Astrocyte (in vitro differentiated cells and primary cell): ENCODE measurements around the gene ATP1B1.

Experiments used
- CTCF ChIP-seq: IDR thresholded peaks from 2 replicates; pipeline ENCODE4 v1.5.1; 2011; ENCODE audit warnings: low read depth, mild to moderate bottlenecking, inconsistent platforms, low read length, moderate library complexity; ENCODE audit not compliant: insufficient read depth
- EZH2 ChIP-seq: IDR thresholded peaks from 2 replicates; pipeline ENCODE4 v1.6.1; 2012; ENCODE audit warnings: mild to moderate bottlenecking, low read length, inconsistent platforms; ENCODE audit not compliant: insufficient read depth

- TF ChIP-seq CTCF (no peak), EZH2 (no peak)
Measured at GRCh38 chr1:169099561-169099960, 6.9 kb upstream of the ATP1B1 start.
